H1 (cell line): Measurements from ENCODE around the gene CEP89. TPM values are rescaled to one million over a fixed set of nuclear protein-coding genes. Genes with fewer than 3 reads are reported as not detected.

ENCODE experiments used
- CTCF ChIA-PET: fragments of 300-600 bp; sonication (Branson Sonifier 250); formaldehyde crosslinking; loops from one replicate; lab custom pipeline; 2021; ENCODE audit not compliant: partially characterized antibody; lab: Charles Lee
- POLR2A ChIA-PET: fragments of 300-600 bp; sonication (Branson Sonifier 250); formaldehyde crosslinking; loops from one replicate; lab custom pipeline; 2021; ENCODE audit warnings: inconsistent platforms; ENCODE audit not compliant: partially characterized antibody; lab: Charles Lee
- DNase-seq, 2 experiments: peaks; one replicate each; pipeline versions ENCODE4 v3.0.0 to v3.0.0-alpha.2; 2010 to 2022; ENCODE audit warnings: low spot score in 2 of 2, low read depth in 1 of 2, mixed read lengths in 1 of 2
- FAIRE-seq: peaks from 2 replicates; lab custom pipeline; 2011; peaks lifted over from hg19 to GRCh38; lab: Jason Lieb, UNC
- H2AFZ ChIP-seq: 2 replicates; pipeline ENCODE4 v1.8.1; 2012; ENCODE audit warnings: low read length, inconsistent platforms
- H2AK5ac ChIP-seq: 2 replicates; pipeline ENCODE4 v1.6.1; 2013; ENCODE audit warnings: low read depth, low read length
- H2BK120ac ChIP-seq: replicated peaks from 2 replicates; pipeline ENCODE3; 2013; ENCODE audit warnings: low read depth, low read length, inconsistent platforms
- H2BK12ac ChIP-seq: 2 replicates; pipeline ENCODE4 v1.6.1; 2013; ENCODE audit warnings: low read depth, low read length
- H2BK15ac ChIP-seq: 2 replicates; pipeline ENCODE4 v1.6.1; 2013; ENCODE audit warnings: low read length
- H2BK20ac ChIP-seq: 2 replicates; pipeline ENCODE4 v1.6.1; 2013; ENCODE audit warnings: low read length
- H2BK5ac ChIP-seq: 2 replicates; pipeline ENCODE4 v1.6.1; 2013; ENCODE audit warnings: low read depth, low read length
- H3K14ac ChIP-seq: 2 replicates; pipeline ENCODE4 v1.6.1; 2013; ENCODE audit warnings: inconsistent platforms; ENCODE audit not compliant: insufficient read length
- H3K18ac ChIP-seq: 2 replicates; pipeline ENCODE4 v1.6.1; 2013; ENCODE audit warnings: low read length; ENCODE audit errors: extremely low read depth
- H3K23ac ChIP-seq: 2 replicates; pipeline ENCODE4 v1.6.1; 2013; ENCODE audit warnings: inconsistent platforms; ENCODE audit not compliant: insufficient read length
- H3K23me2 ChIP-seq: 2 replicates; pipeline ENCODE4 v1.6.1; 2013; ENCODE audit warnings: low read depth, low read length
- H3K27ac ChIP-seq: 2 replicates; pipeline ENCODE4 v1.6.1; 2011; ENCODE audit warnings: low read depth, low read length, inconsistent platforms
- H3K27me3 ChIP-seq, 4 experiments: replicated peaks in 1 of 4; 1 replicate in 1 of 4; 2 replicates in 3 of 4; pipeline versions ENCODE4 v1.6.1 to v1.8.1; 2011 to 2013; ENCODE audit warnings: low read length in 3 of 4, mild to moderate bottlenecking in 3 of 4, inconsistent platforms in 2 of 4, mixed read lengths in 2 of 4, moderate library complexity in 1 of 4; ENCODE audit not compliant: control insufficient read depth in 3 of 4, insufficient read depth in 3 of 4; ENCODE audit errors: extremely low read depth in 1 of 4
- H3K36me3 ChIP-seq, 4 experiments: 2 replicates each; pipeline versions ENCODE4 v1.6.1 to v1.8.1; 2011 to 2013; ENCODE audit warnings: mild to moderate bottlenecking in 4 of 4, low read length in 3 of 4, moderate library complexity in 2 of 4, control low read depth in 1 of 4, inconsistent platforms in 1 of 4; ENCODE audit not compliant: insufficient read depth in 4 of 4, control insufficient read depth in 2 of 4
- H3K4ac ChIP-seq: replicated peaks from 2 replicates; pipeline ENCODE3; 2013; ENCODE audit warnings: low read length, low read depth, mixed read lengths, inconsistent platforms; ENCODE audit not compliant: insufficient read length
- H3K4me1 ChIP-seq, 4 experiments: replicated peaks in 1 of 4; 1 replicate in 1 of 4; 2 replicates in 3 of 4; pipeline versions ENCODE4 v1.6.1 to v1.8.1; 2011 to 2013; ENCODE audit warnings: low read length in 3 of 4, inconsistent platforms in 2 of 4, mixed read lengths in 1 of 4; ENCODE audit not compliant: insufficient read depth in 4 of 4, control insufficient read depth in 3 of 4
- H3K4me2 ChIP-seq, 2 experiments: 2 replicates each; pipeline versions ENCODE4 v1.6.1 to v1.8.1; 2011 to 2013; ENCODE audit warnings: low read depth in 2 of 2, low read length in 2 of 2, control low read depth in 1 of 2, inconsistent platforms in 1 of 2, mild to moderate bottlenecking in 1 of 2; ENCODE audit not compliant: insufficient read depth in 1 of 2
- H3K4me3 ChIP-seq, 4 experiments: fragments of 200-600, 300-600 bp in 1 of 4; sonication (generic), shearing (Covaris generic), sonication (Bioruptor Twin) in 1 of 4; 2 replicates each; pipeline versions ENCODE4 v1.5.1 to v1.8.1; 2011 to 2016; ENCODE audit warnings: low read length in 4 of 4, low read depth in 3 of 4, control low read depth in 2 of 4, inconsistent platforms in 2 of 4, mild to moderate bottlenecking in 2 of 4, mixed read lengths in 1 of 4, moderate library complexity in 1 of 4; ENCODE audit not compliant: insufficient read depth in 2 of 4; ENCODE audit errors: extremely low read depth in 1 of 4
- H3K56ac ChIP-seq: replicated peaks from 2 replicates; pipeline ENCODE3; 2013; ENCODE audit warnings: low read depth, mild to moderate bottlenecking, mixed read lengths, low read length, inconsistent platforms; ENCODE audit not compliant: insufficient read length
- H3K79me1 ChIP-seq: 2 replicates; pipeline ENCODE4 v1.6.1; 2013; ENCODE audit warnings: low read depth, low read length, control low read depth
- H3K79me2 ChIP-seq, 2 experiments: 2 replicates each; pipeline versions ENCODE4 v1.6.1 to v1.8.1; 2012 to 2013; ENCODE audit warnings: low read length in 2 of 2, mild to moderate bottlenecking in 2 of 2, inconsistent platforms in 1 of 2; ENCODE audit not compliant: insufficient read depth in 2 of 2, control insufficient read depth in 1 of 2
- H3K9ac ChIP-seq, 4 experiments: replicated peaks in 1 of 4; 1 replicate in 1 of 4; 2 replicates in 3 of 4; pipeline versions ENCODE4 v1.6.1 to v1.8.1; 2011 to 2013; ENCODE audit warnings: low read depth in 3 of 4, low read length in 3 of 4, control low read depth in 2 of 4, mild to moderate bottlenecking in 2 of 4, moderate library complexity in 2 of 4, inconsistent platforms in 1 of 4; ENCODE audit errors: extremely low read depth in 1 of 4
- H3K9me3 ChIP-seq, 2 experiments: 2 replicates each; pipeline versions ENCODE4 v1.6.1 to v1.8.1; 2012 to 2013; ENCODE audit warnings: mild to moderate bottlenecking in 2 of 2, moderate library complexity in 2 of 2, control low read depth in 1 of 2, inconsistent platforms in 1 of 2, low read depth in 1 of 2, low read length in 1 of 2, mixed read lengths in 1 of 2; ENCODE audit not compliant: insufficient read depth in 2 of 2
- H4K20me1 ChIP-seq, 2 experiments: replicated peaks in 1 of 2; 2 replicates each; pipeline versions ENCODE3 to v1.8.1; 2011 to 2013; ENCODE audit warnings: inconsistent platforms in 2 of 2, low read length in 2 of 2, mild to moderate bottlenecking in 1 of 2; ENCODE audit not compliant: insufficient read depth in 2 of 2, control insufficient read depth in 1 of 2
- H4K5ac ChIP-seq: 2 replicates; pipeline ENCODE4 v1.6.1; 2013; ENCODE audit warnings: low read length, low read depth, mixed read lengths, inconsistent platforms; ENCODE audit not compliant: insufficient read length
- H4K8ac ChIP-seq: 2 replicates; pipeline ENCODE4 v1.8.0; 2013; ENCODE audit warnings: mild to moderate bottlenecking, moderate library complexity, low read length, inconsistent platforms; ENCODE audit not compliant: insufficient read depth; ENCODE audit errors: extremely low read depth
- H4K91ac ChIP-seq: replicated peaks from 2 replicates; pipeline ENCODE3; 2013; ENCODE audit warnings: low read length, mixed read lengths, inconsistent platforms; ENCODE audit not compliant: insufficient read length
- BCL11A ChIP-seq, 2 experiments: IDR thresholded peaks; one replicate each; pipeline ENCODE4 v1.6.1; 2011; ENCODE audit warnings: low read depth in 2 of 2, low read length in 2 of 2, mild to moderate bottlenecking in 2 of 2
- CEBPB ChIP-seq: IDR thresholded peaks from 2 replicates; pipeline ENCODE4 v1.6.1; 2012; ENCODE audit warnings: low read depth, low read length
- CREB1 ChIP-seq: IDR thresholded peaks from 2 replicates; pipeline ENCODE4 v1.6.1; 2012; ENCODE audit warnings: inconsistent platforms
- CTCF ChIP-seq, 3 experiments: IDR thresholded peaks; 1 replicate in 2 of 3; 2 replicates in 1 of 3; pipeline versions ENCODE4 v1.5.1 to v1.6.1; 2011; ENCODE audit warnings: low read length in 3 of 3, mild to moderate bottlenecking in 3 of 3, inconsistent platforms in 2 of 3, low read depth in 1 of 3, moderate library complexity in 1 of 3; ENCODE audit not compliant: insufficient read depth in 1 of 3; ENCODE audit errors: control extremely low read depth in 1 of 3
- GABPA ChIP-seq: IDR thresholded peaks from 2 replicates; pipeline ENCODE4 v1.6.1; 2011; ENCODE audit warnings: mild to moderate bottlenecking, low read length, moderate library complexity, borderline replicate concordance; ENCODE audit not compliant: insufficient read depth
- GTF2F1 ChIP-seq: IDR thresholded peaks from 2 replicates; pipeline ENCODE4 v1.6.1; 2012; ENCODE audit warnings: low read depth, low read length, improper control_type of control experiment, borderline replicate concordance
- HDAC6 ChIP-seq: IDR thresholded peaks from one replicate; pipeline ENCODE4 v1.7.1; 2012; ENCODE audit warnings: low read depth, mild to moderate bottlenecking, inconsistent platforms, low read length, moderate library complexity
- KDM1A ChIP-seq: fragments of 200-600, 300-600 bp; sonication (generic); IDR thresholded peaks from 2 replicates; pipeline ENCODE4 v1.7.1; 2016; ENCODE audit warnings: mild to moderate bottlenecking, low read length, borderline replicate concordance
- RBBP5 ChIP-seq: IDR thresholded peaks from 2 replicates; pipeline ENCODE4 v1.7.1; 2012; ENCODE audit warnings: low read depth, mild to moderate bottlenecking, inconsistent platforms, low read length, moderate library complexity, borderline replicate concordance
- SP2 ChIP-seq: IDR thresholded peaks from 2 replicates; pipeline ENCODE4 v1.6.1; 2012; ENCODE audit warnings: mild to moderate bottlenecking, low read length, inconsistent platforms
- TEAD4 ChIP-seq: IDR thresholded peaks from 2 replicates; pipeline ENCODE4 v1.6.1; 2012; ENCODE audit warnings: low read depth, low read length, inconsistent platforms, mixed read lengths
- WGBS, 2 experiments: shearing (Covaris generic) in 1 of 2; methylation state at CpG; one replicate each; pipeline versions ENCODE4 v1.1.6 to v1.1.7; 2013 to 2015; ENCODE audit warnings: low lambda C conversion rate in 2 of 2, mixed read lengths in 2 of 2, inconsistent platforms in 1 of 2, low coverage in 1 of 2, missing lambda C conversion rate in 1 of 2; ENCODE audit not compliant: insufficient replicate concordance in 2 of 2, insufficient coverage in 1 of 2, insufficient read length in 1 of 2; ENCODE audit errors: extremely low coverage in 1 of 2, missing lambda C conversion rate in 1 of 2; 5-methylcytosine and 5-hydroxymethylcytosine counted together
- polyA plus RNA-seq, 7 experiments: library from polyadenylated mRNA; depleted of rRNA in 3 of 7; stranded (reverse) in 5 of 7; unstranded in 2 of 7; fragments of >200 nt in 5 of 7; fragments of 200-250 nt in 2 of 7; gene quantifications; 1 replicate in 5 of 7; 2 replicates in 1 of 7; 4 replicates in 1 of 7; pipeline versions ENCODE4 v1.2.1 to v1.2.3, GENCODE V29; 2011 to 2013; ENCODE audit warnings: missing spikeins in 2 of 7, mixed read lengths in 2 of 7
- total RNA-seq: library from RNA; stranded (reverse); fragmentation: NEBNext Ultra II Directional; extraction: Animal tissue kit (Norgen Biotek cat#: 25700); gene quantifications from 2 replicates; pipeline ENCODE4 v1.2.1, GENCODE V29; 2021

CEP89 gene
- total and polyA plus RNA-seq, 2 of the 8 experiments (the other 6 are each of a cell fraction or from before 2014, with no cell fraction given) = 23.0 to 23.6 TPM

DNA sequence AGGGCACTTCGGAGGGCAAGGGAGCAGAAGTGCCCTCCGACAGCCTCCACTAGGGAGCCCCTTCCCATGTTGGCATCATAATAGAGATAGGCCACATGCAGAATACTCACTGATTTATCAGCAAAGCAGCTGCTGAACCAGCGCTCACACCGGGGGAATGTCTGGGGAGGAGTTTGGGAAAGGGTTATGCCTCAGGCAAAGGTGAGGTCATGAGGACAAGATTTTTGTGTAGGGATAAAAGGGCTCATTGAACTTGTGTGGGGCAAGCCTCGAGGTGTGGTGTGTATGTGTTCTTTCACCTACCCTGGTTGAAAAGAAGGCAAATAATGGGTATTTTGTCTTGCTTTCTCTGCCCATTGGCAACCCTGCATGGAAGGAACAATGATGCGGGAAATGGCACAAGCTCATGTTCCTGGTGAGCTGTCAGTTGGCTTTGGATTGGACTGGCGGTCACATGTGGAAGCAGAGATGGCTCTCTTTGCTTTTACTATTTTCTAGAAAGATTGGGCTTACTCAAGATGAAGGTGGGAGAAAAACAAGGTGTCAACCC, 63.0 kb downstream of the CEP89 start:
- no peak overlapping the region for H2BK5ac ChIP-seq
- no peak overlapping the region for H3K4me3 ChIP-seq
- H4K5ac ChIP-seq = no peak overlapping the region
- H4K8ac ChIP-seq = no peak overlapping the region
- H3K4me1 ChIP-seq = no peaks in the 10 kb centered on the region
- H2BK20ac ChIP-seq = no peak overlapping the region
- H3K23me2 ChIP-seq = no peaks in the 10 kb centered on the region
- no peak overlapping the region for H3K9ac ChIP-seq
- 92% methylated on average over 7 of the region's 7 CpGs; no CpG with 5 or more reads in 1 of the 2 experiments for WGBS, 2 experiments
- H3K9me3 ChIP-seq = 0 out of 4 replicates have a peak, but pooled peaks cover 0 to 3% of the 10 kb centered on the region in 2 experiments
- no peak overlapping the region for H2AK5ac ChIP-seq
- H2BK12ac ChIP-seq = no peak overlapping the region
- H3K14ac ChIP-seq = no peak overlapping the region
- no peaks in the 10 kb centered on the region for H3K79me2 ChIP-seq
- no peak overlapping the region for H3K4ac ChIP-seq
- DNase-seq (no peak), FAIRE-seq (no peak)
- no peak overlapping the region for H2BK15ac ChIP-seq
- no peaks in the 10 kb centered on the region for H4K20me1 ChIP-seq
- no peak overlapping the region for H3K4me2 ChIP-seq
- POLR2A ChIA-PET = no interaction called here
- H3K23ac ChIP-seq = no peak overlapping the region
- H3K56ac ChIP-seq = no peak overlapping the region
- H3K36me3 ChIP-seq = peaks cover 0 to 4% (median 0%) of the 10 kb centered on the region in 4 experiments; a peak in 1 of 8 replicates
- CTCF ChIA-PET = no interaction called here
- no peak overlapping the region for H4K91ac ChIP-seq
- H2AFZ ChIP-seq = no peak overlapping the region
- H3K27me3 ChIP-seq = no peaks in the 10 kb centered on the region
- H2BK120ac ChIP-seq = no peak overlapping the region
- no peaks in the 10 kb centered on the region for H3K79me1 ChIP-seq
- no peak overlapping the region for H3K18ac ChIP-seq
- no peak overlapping the region for H3K27ac ChIP-seq
- no peak for TF ChIP-seq GABPA
- TF ChIP-seq RBBP5 = no peak
- no peak for TF ChIP-seq CTCF (IDR thresholded peaks at IDR 0.05; ENCODE audit: control extremely low read depth in 1 of 3, insufficient read depth in 1 of 3, low read depth in 1 of 3, low read length in 3 of 3)
- TF ChIP-seq HDAC6 = no peak
- no peak for TF ChIP-seq CEBPB
- no peak for TF ChIP-seq SP2
- TF ChIP-seq BCL11A (IDR thresholded peaks at IDR 0.05; ENCODE audit: low read depth in 2 of 2, low read length in 2 of 2) = no peak
- TF ChIP-seq GTF2F1 = no peak
- TF ChIP-seq KDM1A = no peak
- TF ChIP-seq CREB1 = no peak
- no peak for TF ChIP-seq TEAD4
